HT1080 (cell line): ENCODE measurements around the gene UGT1A6. TPM values are rescaled to one million over a fixed set of nuclear protein-coding genes. Genes with fewer than 3 reads are reported as not detected.

ENCODE experiments used
- DNase-seq: peaks from one replicate; pipeline ENCODE4 v3.0.0-alpha.2; 2015; ENCODE audit warnings: low read depth
- total RNA-seq: library from RNA; depleted of rRNA; stranded (reverse); fragments of >200 nt; shearing (Covaris generic); gene quantifications from 2 replicates; pipeline ENCODE4 v1.2.3, GENCODE V29; 2014

The UGT1A6 gene
- total RNA-seq, 1 experiment from 2014 or later, result not detected

GRCh38 chr2:233799087-233799665 lies 106.5 kb downstream of the UGT1A6 start:
- DNase-seq, result no peak

- DNase-seq, result no peak
These were observed 107.0 kb downstream of the UGT1A6 start for GRCh38 chr2:233799716-233800115.

GRCh38 chr2:233800208-233800607 lies 107.5 kb downstream of the UGT1A6 start:
- DNase-seq, result no peak

DNA sequence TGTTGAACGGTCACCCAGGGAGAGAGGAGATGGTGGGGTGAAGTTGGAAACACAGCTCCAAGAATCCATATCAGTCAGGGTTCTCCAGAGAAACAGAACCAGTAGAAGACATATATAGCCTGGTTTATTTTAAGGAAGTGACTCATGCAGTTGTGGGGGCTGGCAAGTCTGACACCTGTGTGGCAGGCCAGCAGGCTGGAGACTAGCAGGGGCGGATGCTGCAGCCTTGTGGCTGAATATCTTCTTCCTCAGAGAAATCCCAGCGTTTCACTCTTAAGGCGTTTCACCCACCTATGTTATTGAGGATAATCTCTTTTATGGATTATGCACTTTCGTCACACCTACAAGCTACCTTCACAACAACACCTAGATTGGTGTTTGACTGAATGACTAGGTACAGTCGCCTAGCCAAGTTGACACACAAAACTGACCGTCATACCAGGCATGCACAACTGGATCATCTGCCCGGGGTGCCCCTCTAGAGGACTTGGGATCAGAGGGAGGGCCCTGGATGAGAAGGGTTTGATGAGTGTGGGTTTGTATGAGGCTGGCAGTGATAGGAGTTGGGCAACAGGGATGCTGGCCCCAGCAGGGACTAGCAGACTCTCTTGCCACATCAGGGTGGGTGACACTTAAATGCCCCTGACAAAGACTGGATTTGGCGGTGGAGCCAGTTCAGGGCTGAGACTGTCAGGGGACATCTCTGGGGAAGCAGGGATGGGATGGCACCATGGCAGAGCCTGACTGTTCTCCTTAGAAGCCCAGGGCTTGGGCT lies 108.9 kb downstream of the UGT1A6 start:
- peak; percentile 67 for DNase-seq

DNA sequence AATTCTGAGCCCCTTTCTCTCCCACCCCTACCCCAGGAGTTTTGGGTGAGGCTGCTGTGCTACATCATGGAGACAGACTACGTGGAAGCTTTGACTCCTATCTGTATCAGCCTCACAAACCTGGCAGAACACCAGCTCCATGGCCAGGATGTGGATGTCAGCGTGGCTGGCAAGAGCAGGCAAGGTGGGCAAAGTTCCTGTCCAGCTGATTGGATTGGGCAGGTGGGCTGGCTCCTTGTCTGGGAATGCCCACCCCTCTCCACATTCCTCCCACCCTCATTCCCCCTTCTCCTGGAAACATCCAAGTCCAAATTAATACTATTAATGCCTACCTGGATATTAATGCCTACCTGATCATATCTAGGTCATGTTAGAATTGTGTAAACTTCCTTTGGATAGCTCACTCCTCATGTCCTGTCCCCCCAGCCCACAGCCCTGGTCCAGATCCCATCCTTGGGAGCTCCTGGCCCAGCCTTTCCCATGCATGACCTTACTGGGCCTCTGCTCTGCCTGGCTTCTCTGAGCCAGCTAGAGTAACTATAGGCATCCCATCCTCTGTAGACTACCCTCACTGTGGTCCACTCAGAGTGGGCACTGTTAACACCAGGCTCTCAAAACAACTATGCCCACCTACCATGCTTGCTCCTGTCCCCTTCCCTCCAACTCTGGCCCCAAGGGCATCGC lies 109.6 kb downstream of the UGT1A6 start:
- DNase-seq, result no peak

- DNase-seq, result no peak
These were observed 110.7 kb downstream of the UGT1A6 start for GRCh38 chr2:233803292-233803911.

DNA sequence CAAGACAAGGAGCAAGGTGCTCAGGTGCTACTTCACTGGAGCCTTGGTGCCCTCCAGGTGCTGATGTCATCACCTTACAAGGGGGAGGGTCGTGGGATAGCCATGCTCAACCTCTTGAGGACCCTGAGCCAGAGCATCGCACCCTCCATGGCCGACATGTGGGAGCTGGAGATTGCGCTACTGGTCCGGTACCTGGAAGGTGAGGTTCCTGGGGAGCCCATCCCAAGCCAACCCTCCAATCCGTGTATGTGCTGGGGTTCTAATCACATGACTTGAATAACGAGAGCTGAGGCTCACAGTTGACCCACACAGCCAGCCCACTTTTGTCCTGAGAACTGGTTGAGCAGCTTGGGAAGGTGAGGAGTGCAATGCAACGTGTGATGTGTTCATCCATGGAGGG lies 111.3 kb downstream of the UGT1A6 start:
- DNase-seq, result no peak

DNA sequence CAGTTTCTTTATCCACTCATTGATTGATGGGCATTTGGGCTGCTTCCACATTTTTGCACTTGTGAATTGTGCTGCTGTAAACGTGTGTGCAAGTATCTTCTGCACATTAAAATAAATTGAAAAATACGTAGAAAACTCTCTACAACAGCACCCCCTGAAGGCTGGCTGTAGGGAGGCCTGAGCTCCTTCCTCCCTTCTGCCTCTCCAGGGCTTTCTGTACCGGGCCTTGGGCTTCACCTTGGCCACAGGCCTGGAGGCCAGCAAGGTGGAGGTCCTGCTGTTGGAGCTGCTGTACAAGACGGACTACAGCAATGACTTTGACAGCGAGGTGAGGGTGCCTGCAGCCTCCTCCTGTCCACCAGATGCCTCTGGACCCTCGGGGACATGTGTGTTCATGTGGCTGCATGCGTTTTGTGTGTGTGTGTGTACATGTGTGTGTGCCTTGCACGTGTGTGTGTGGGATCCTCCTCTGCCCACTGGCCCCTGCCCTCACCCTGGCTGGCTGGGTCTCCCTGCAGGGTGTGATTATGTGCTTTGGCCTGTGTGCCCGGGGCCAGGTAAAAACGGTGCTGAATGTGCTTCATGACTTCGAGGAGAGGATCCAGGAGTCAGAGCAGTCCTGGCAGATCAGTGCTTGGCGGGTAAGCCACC lies 114.7 kb downstream of the UGT1A6 start:
- DNase-seq, result no peak

GRCh38 chr2:233807966-233808935 lies 115.6 kb downstream of the UGT1A6 start:
- DNase-seq, result no peak

- DNase-seq, result no peak
These were observed 117.7 kb downstream of the UGT1A6 start for GRCh38 chr2:233810385-233810784.

DNA sequence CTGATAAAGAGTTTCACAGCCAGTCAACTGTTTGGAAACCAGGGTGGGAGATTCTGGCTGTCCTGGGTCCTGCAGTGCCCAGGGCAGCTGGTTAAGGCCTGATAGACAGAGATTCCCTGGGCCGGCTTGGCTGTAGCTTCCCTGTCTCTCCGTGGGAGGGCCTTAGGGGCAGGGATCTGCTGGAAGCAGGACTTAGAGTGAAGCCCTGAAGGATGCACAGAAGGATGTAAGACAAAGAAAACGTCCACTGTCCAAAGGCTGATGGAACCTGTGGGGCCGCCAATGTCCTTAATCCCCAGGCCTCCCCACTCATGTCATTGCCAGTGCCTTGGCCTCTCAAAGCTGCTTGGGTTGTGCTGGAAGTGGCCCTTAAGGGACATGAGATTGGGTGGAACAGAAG lies 118.4 kb downstream of the UGT1A6 start:
- no peak for DNase-seq

GRCh38 chr2:233811732-233812131 lies 119.0 kb downstream of the UGT1A6 start:
- no peak for DNase-seq

GRCh38 chr2:233813236-233814055 lies 120.8 kb downstream of the UGT1A6 start:
- no peak for DNase-seq

GRCh38 chr2:233814056-233814835 lies 121.6 kb downstream of the UGT1A6 start:
- DNase-seq, result peak; percentile 23

- no peak for DNase-seq
These were observed 123.2 kb downstream of the UGT1A6 start for GRCh38 chr2:233815861-233816260.

GRCh38 chr2:233816334-233816733 lies 123.6 kb downstream of the UGT1A6 start:
- DNase-seq, result no peak

- DNase-seq, result no peak
These were observed 124.1 kb downstream of the UGT1A6 start for GRCh38 chr2:233816771-233817170.

GRCh38 chr2:233817361-233817911 lies 124.7 kb downstream of the UGT1A6 start:
- no peak for DNase-seq
